Upper lobe of right lung (tissue), 1 donor: ENCODE measurements around the gene TENM4. TPM values are rescaled to one million over a fixed set of nuclear protein-coding genes. Genes with fewer than 3 reads are reported as not detected.

Experiments
- ATAC-seq: fragments of 200-7000 bp; cut with Tn5 transposase; one replicate; pipeline ENCODE4 v1.9.1; 2020; ENCODE audit warnings: mild to moderate bottlenecking, moderate library complexity
- DNase-seq: peaks from one replicate; pipeline ENCODE4 v3.0.0-alpha.2; 2020
- H3K27ac ChIP-seq: fragments of 200-600 bp; one replicate; pipeline ENCODE4 v1.8.0; 2022
- H3K27me3 ChIP-seq: fragments of 200-600 bp; one replicate; pipeline ENCODE4 v1.8.0; 2022; ENCODE audit warnings: mild to moderate bottlenecking
- H3K36me3 ChIP-seq: fragments of 200-600 bp; one replicate; pipeline ENCODE4 v1.8.0; 2022
- H3K4me1 ChIP-seq: fragments of 200-600 bp; one replicate; pipeline ENCODE4 v1.8.0; 2022
- H3K4me3 ChIP-seq: fragments of 200-600 bp; one replicate; pipeline ENCODE4 v1.8.0; 2022; ENCODE audit warnings: mild to moderate bottlenecking
- H3K9me3 ChIP-seq: fragments of 200-600 bp; one replicate; pipeline ENCODE4 v1.8.0; 2022
- CTCF ChIP-seq: fragments of 200-600 bp; IDR thresholded peaks from one replicate; pipeline ENCODE4 v1.8.0; 2022; ENCODE audit warnings: antibody characterized with exemption
- intact Hi-C: fragments of 100-400 bp; cut with DNase I; formaldehyde crosslinking; loops from one replicate; pipeline ENCODE4 v1.11.0; 2022
- microRNA-seq: library from miRNA; unstranded; fragments of <30 nt; microRNA quantifications from one replicate; pipeline ENCODE4 v1.2.0, GENCODE V29; 2020; ENCODE audit warnings: borderline microRNAs expressed
- total RNA-seq: library from RNA; stranded (reverse); fragmentation: NEBNext Ultra II Directional; extraction: Animal tissue kit (Norgen Biotek cat#: 25700); gene quantifications from one replicate; pipeline ENCODE4 v1.2.1, GENCODE V29; 2021
- donor health status: DM: no; HTN: yes; CAD: no; lungs with severe emphysema.

Gene TENM4
- total RNA-seq, 1 donor from 2014 or later: 4.3 TPM

- no peaks in the 10 kb centered on the region for H3K4me1 ChIP-seq
- ATAC-seq: no peak
- no peak overlapping the region for H3K27ac ChIP-seq
- intact Hi-C loops: no loop called here
- no peaks in the 10 kb centered on the region for H3K9me3 ChIP-seq
- no peak for TF ChIP-seq CTCF
- no peaks in the 10 kb centered on the region for H3K36me3 ChIP-seq
- no peak overlapping the region for H3K4me3 ChIP-seq
- no peak for DNase-seq
- peaks cover 4% of the 10 kb centered on the region for H3K27me3 ChIP-seq
Measured at GRCh38 chr11:78603792-78604191, 837.0 kb downstream of the TENM4 start.

Small RNA genes lying within 50 kb of the gene (microRNA-seq; reads per million reads assigned to microRNA genes)
- gene MIR5579 (not detected), gene MIR708 (160 reads per million, percentile 70 among the genes with 10 or more reads in this experiment)
